ENCODE measurements around the gene SNHG17. TPM values are rescaled to one million over a fixed set of nuclear protein-coding genes. Genes with fewer than 3 reads are reported as not detected.
A peak's percentile ranks its signal among the peaks of the same experiment; 100 is the strongest.

Gene SNHG17
- total and polyA plus RNA-seq, 9 of the 15 experiments (the other 6 are each of a cell fraction or from before 2014, with no cell fraction given): 29.8 to 106 (median 57.7) TPM

DNA sequence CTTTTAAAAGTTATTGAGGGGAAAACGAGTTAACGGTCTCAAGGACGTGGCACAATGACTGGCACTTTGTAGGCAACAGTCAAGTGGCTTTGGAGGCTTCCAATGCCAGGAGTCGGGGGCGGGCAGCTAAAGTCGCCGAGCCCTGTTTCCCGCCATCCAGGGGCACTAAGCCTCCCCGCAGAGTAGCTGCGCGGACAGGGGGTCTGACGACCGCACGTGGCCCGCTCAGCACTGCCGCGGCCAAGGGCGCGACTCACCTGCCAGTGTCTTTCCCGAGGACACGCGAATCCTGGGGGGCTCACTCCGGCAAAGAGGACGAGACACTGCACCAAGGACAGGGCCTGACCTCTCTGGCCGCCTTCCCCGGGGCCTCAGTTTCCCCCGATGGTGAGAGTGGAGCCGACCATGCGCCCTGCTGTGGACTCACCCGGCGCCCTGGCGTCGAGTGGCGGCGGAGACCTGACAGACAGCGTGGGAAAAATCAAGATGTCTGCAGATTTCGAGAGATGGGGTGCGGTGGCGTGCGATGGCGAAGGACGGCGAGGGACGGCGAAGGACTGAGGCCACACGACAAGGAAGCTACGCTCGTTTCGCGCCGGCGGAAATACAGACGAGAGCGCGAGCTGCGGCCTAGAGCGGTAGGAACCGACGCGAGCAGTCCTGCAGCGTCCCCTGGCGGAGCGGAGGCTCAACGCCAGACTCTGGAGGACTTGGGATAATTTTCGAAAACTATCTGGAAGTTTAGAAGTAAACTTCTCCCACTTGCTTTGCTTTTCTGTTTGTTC lies at the start of gene SNHG17 (continued):
- TF ChIP-seq, protein P1, sequence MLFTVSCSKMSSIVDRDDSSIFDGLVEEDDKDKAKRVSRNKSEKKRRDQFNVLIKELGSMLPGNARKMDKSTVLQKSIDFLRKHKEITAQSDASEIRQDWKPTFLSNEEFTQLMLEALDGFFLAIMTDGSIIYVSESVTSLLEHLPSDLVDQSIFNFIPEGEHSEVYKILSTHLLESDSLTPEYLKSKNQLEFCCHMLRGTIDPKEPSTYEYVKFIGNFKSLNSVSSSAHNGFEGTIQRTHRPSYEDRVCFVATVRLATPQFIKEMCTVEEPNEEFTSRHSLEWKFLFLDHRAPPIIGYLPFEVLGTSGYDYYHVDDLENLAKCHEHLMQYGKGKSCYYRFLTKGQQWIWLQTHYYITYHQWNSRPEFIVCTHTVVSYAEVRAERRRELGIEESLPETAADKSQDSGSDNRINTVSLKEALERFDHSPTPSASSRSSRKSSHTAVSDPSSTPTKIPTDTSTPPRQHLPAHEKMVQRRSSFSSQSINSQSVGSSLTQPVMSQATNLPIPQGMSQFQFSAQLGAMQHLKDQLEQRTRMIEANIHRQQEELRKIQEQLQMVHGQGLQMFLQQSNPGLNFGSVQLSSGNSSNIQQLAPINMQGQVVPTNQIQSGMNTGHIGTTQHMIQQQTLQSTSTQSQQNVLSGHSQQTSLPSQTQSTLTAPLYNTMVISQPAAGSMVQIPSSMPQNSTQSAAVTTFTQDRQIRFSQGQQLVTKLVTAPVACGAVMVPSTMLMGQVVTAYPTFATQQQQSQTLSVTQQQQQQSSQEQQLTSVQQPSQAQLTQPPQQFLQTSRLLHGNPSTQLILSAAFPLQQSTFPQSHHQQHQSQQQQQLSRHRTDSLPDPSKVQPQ (CRISPR knock-in tag; IDR thresholded peaks at IDR 0.05; ENCODE audit: borderline replicate concordance): no peak
- peak in 1 of 2 experiments; percentile 76; a peak in 2 of 4 replicates for TF ChIP-seq FOXA3 (CRISPR knock-in tag; conservative IDR thresholded peaks at IDR 0.05 in 1 of 2, IDR thresholded peaks at IDR 0.05 in 1 of 2)
- TF ChIP-seq HMBOX1 (IDR thresholded peaks at IDR 0.05): no peak
- TF ChIP-seq ZBTB33 (CRISPR knock-in tag; IDR thresholded peaks at IDR 0.05): peak; percentile 71
- TF ChIP-seq ZNF384 (IDR thresholded peaks at IDR 0.05; ENCODE audit: low read depth, low read length): no peak
- TF ChIP-seq KDM4B (IDR thresholded peaks at IDR 0.05; ENCODE audit: borderline replicate concordance in 2 of 2, low read depth in 1 of 2): peak in 1 of 2 experiments; percentile 95; a peak in 2 of 4 replicates
- peak; percentile 88 for TF ChIP-seq HDAC2 (IDR thresholded peaks at IDR 0.05)
- TF ChIP-seq ZNF699 (CRISPR knock-in tag; IDR thresholded peaks at IDR 0.05; ENCODE audit: insufficient replicate concordance): no peak
- TF ChIP-seq ZNF282 (CRISPR knock-in tag; IDR thresholded peaks at IDR 0.05): 0 out of 2 replicates have a peak, but pooled peaks have one; percentile 39
- peak in 1 of 2 experiments; percentile 64; a peak in 1 of 4 replicates for TF ChIP-seq CSDE1 (IDR thresholded peaks at IDR 0.05)
- peak; percentile 26 for TF ChIP-seq HMGN3 (IDR thresholded peaks at IDR 0.05; ENCODE audit: borderline replicate concordance, extremely low read depth, insufficient read length, low read depth, low read length)
- TF ChIP-seq ARHGAP35 (IDR thresholded peaks at IDR 0.05; ENCODE audit: partially characterized antibody): peak; percentile 45
- no peak for TF ChIP-seq ZNF212 (CRISPR knock-in tag; IDR thresholded peaks at IDR 0.05)
- TF ChIP-seq ZNF165 (CRISPR knock-in tag; IDR thresholded peaks at IDR 0.05; ENCODE audit: borderline replicate concordance): no peak
- no peak for TF ChIP-seq SMAD2 (IDR thresholded peaks at IDR 0.05; ENCODE audit: low read depth, low read length)
- no peak; the same call in 1 of the 2 replicates for TF ChIP-seq MYNN (IDR thresholded peaks at IDR 0.05)
- TF ChIP-seq MYNN (CRISPR knock-in tag; IDR thresholded peaks at IDR 0.05): no peak
- TF ChIP-seq PYGO2 (tag; IDR thresholded peaks at IDR 0.05): 0 out of 2 replicates have a peak, but pooled peaks have one; percentile 29
- no peak for TF ChIP-seq ZNF561 (CRISPR knock-in tag; conservative IDR thresholded peaks at IDR 0.05)
- TF ChIP-seq CBFA2T2 (conservative IDR thresholded peaks at IDR 0.05): no peak
- no peak for TF ChIP-seq ZNF445 (CRISPR knock-in tag; IDR thresholded peaks at IDR 0.05; ENCODE audit: low read depth)
- no peak for TF ChIP-seq SPI1 (IDR thresholded peaks at IDR 0.05; ENCODE audit: borderline replicate concordance, low read depth, low read length)

Data from K562 (cell line).